ENCODE data around the gene RAB39B.
"Not testable (repeated sequence)": the region's sequence is repeated elsewhere in the genome, so short reads cannot be mapped to it uniquely, and the experiment has no call there.

RAB39B gene

GRCh38 chrX:155270969-155271368 lies 6.7 kb upstream of the RAB39B start:
- H3K9me3 ChIP-seq (ENCODE audit: insufficient read depth, low read depth, low read length), result no peaks in the 10 kb centered on the region
- no peak overlapping the region for H2BK120ac ChIP-seq (ENCODE audit: insufficient read depth, low read length, poor library complexity)
- no peak overlapping the region for H2BK12ac ChIP-seq (ENCODE audit: low read length)
- no peak overlapping the region for H3K4me2 ChIP-seq (ENCODE audit: low read length)
- H3K4me1 ChIP-seq (ENCODE audit: control insufficient read depth in 1 of 2, insufficient read depth in 2 of 2, low read length in 2 of 2), result no peaks in the 10 kb centered on the region
- H3K23ac ChIP-seq (ENCODE audit: low read length), result no peak overlapping the region
- no peak overlapping the region for H3K18ac ChIP-seq (ENCODE audit: low read length)
- no peak overlapping the region for H4K8ac ChIP-seq (ENCODE audit: low read depth, low read length)
- H2AFZ ChIP-seq (ENCODE audit: insufficient read depth, low read length, poor library complexity), result no peak overlapping the region
- H3K4ac ChIP-seq (ENCODE audit: low read depth, low read length), result no peak overlapping the region
- no peak overlapping the region for H3K14ac ChIP-seq (ENCODE audit: low read length)
- no peak overlapping the region for H3K27ac ChIP-seq (ENCODE audit: low read depth, low read length)
- H3K27me3 ChIP-seq (ENCODE audit: insufficient read depth, low read length), result no peaks in the 10 kb centered on the region
- H3K36me3 ChIP-seq (ENCODE audit: control insufficient read depth in 1 of 2, insufficient read depth in 2 of 2, low read length in 2 of 2), result no peaks in the 10 kb centered on the region
- H2AK5ac ChIP-seq (ENCODE audit: low read length), result no peak overlapping the region
- H3K79me2 ChIP-seq (ENCODE audit: control insufficient read depth, insufficient read depth, low read length, poor library complexity), result no peaks in the 10 kb centered on the region
- no peak overlapping the region for H2BK5ac ChIP-seq (ENCODE audit: low read depth, low read length, poor library complexity)
- DNase-seq, result no peak
- H3K4me3 ChIP-seq (ENCODE audit: low read depth, low read length), result no peak overlapping the region
- H3K79me1 ChIP-seq (ENCODE audit: low read length), result no peaks in the 10 kb centered on the region
- no peak overlapping the region for H4K91ac ChIP-seq (ENCODE audit: low read depth, low read length)
- no peak overlapping the region for H4K12ac ChIP-seq (ENCODE audit: low read depth, low read length)
- no peak overlapping the region for H3K9ac ChIP-seq (ENCODE audit: low read length)
- no CpG with 5 or more reads among the region's 1 CpG for WGBS (ENCODE audit: extremely low coverage, insufficient coverage, insufficient read length)

GRCh38 chrX:155267995-155268394 lies 3.7 kb upstream of the RAB39B start:
- not testable (repeated sequence) for H3K79me1 ChIP-seq (ENCODE audit: low read length); H3K14ac ChIP-seq (ENCODE audit: low read length); H3K4me3 ChIP-seq (ENCODE audit: low read depth, low read length); H3K4ac ChIP-seq (ENCODE audit: low read depth, low read length); H3K4me2 ChIP-seq (ENCODE audit: low read length); DNase-seq; H4K91ac ChIP-seq (ENCODE audit: low read depth, low read length); H3K27me3 ChIP-seq (ENCODE audit: insufficient read depth, low read length); H3K9me3 ChIP-seq (ENCODE audit: insufficient read depth, low read depth, low read length); H3K79me2 ChIP-seq (ENCODE audit: control insufficient read depth, insufficient read depth, low read length, poor library complexity); H2BK120ac ChIP-seq (ENCODE audit: insufficient read depth, low read length, poor library complexity); H2AFZ ChIP-seq (ENCODE audit: insufficient read depth, low read length, poor library complexity); H2AK5ac ChIP-seq (ENCODE audit: low read length); H4K12ac ChIP-seq (ENCODE audit: low read depth, low read length); H3K4me1 ChIP-seq (ENCODE audit: control insufficient read depth in 1 of 2, insufficient read depth in 2 of 2, low read length in 2 of 2); H3K23ac ChIP-seq (ENCODE audit: low read length); H3K36me3 ChIP-seq (ENCODE audit: control insufficient read depth in 1 of 2, insufficient read depth in 2 of 2, low read length in 2 of 2); H3K18ac ChIP-seq (ENCODE audit: low read length); H3K27ac ChIP-seq (ENCODE audit: low read depth, low read length); H2BK5ac ChIP-seq (ENCODE audit: low read depth, low read length, poor library complexity); H4K8ac ChIP-seq (ENCODE audit: low read depth, low read length); H3K9ac ChIP-seq (ENCODE audit: low read length); H2BK12ac ChIP-seq (ENCODE audit: low read length)
- WGBS (ENCODE audit: extremely low coverage, insufficient coverage, insufficient read length), result no CpG with 5 or more reads among the region's 1 CpG

GRCh38 chrX:155266439-155266838 lies 2.1 kb upstream of the RAB39B start:
- Histone ChIP-seq H3K4me2 (ENCODE audit: low read length) (no peak overlapping the region), H3K14ac (ENCODE audit: low read length) (no peak overlapping the region), H3K27ac (ENCODE audit: low read depth, low read length) (no peak overlapping the region), H2AFZ (ENCODE audit: insufficient read depth, low read length, poor library complexity) (no peak overlapping the region), H3K79me1 (ENCODE audit: low read length) (no peaks in the 10 kb centered on the region), H3K23ac (ENCODE audit: low read length) (no peak overlapping the region), H3K27me3 (ENCODE audit: insufficient read depth, low read length) (no peaks in the 10 kb centered on the region), H4K12ac (ENCODE audit: low read depth, low read length) (no peak overlapping the region), H4K91ac (ENCODE audit: low read depth, low read length) (no peak overlapping the region), H3K9ac (ENCODE audit: low read length) (no peak overlapping the region), H3K18ac (ENCODE audit: low read length) (no peak overlapping the region), H2BK120ac (ENCODE audit: insufficient read depth, low read length, poor library complexity) (no peak overlapping the region), H4K8ac (ENCODE audit: low read depth, low read length) (no peak overlapping the region), H2BK12ac (ENCODE audit: low read length) (no peak overlapping the region), H2BK5ac (ENCODE audit: low read depth, low read length, poor library complexity) (no peak overlapping the region), H2AK5ac (ENCODE audit: low read length) (no peak overlapping the region), H3K79me2 (ENCODE audit: control insufficient read depth, insufficient read depth, low read length, poor library complexity) (no peaks in the 10 kb centered on the region), H3K9me3 (ENCODE audit: insufficient read depth, low read depth, low read length) (no peaks in the 10 kb centered on the region), H3K4me3 (ENCODE audit: low read depth, low read length) (no peak overlapping the region), H3K4ac (ENCODE audit: low read depth, low read length) (no peak overlapping the region), H3K4me1 (ENCODE audit: control insufficient read depth in 1 of 2, insufficient read depth in 2 of 2, low read length in 2 of 2) (peaks cover 0 to 2% of the 10 kb centered on the region in 2 experiments), H3K36me3 (ENCODE audit: control insufficient read depth in 1 of 2, insufficient read depth in 2 of 2, low read length in 2 of 2) (no peaks in the 10 kb centered on the region)
- no CpG with 5 or more reads among the region's 1 CpG for WGBS (ENCODE audit: extremely low coverage, insufficient coverage, insufficient read length)
- DNase-seq, result no peak

- no peak overlapping the region for H3K18ac ChIP-seq (ENCODE audit: low read length)
- no peak overlapping the region for H4K91ac ChIP-seq (ENCODE audit: low read depth, low read length)
- no CpG with 5 or more reads among the region's 5 CpGs for WGBS (ENCODE audit: extremely low coverage, insufficient coverage, insufficient read length)
- no peak overlapping the region for H4K12ac ChIP-seq (ENCODE audit: low read depth, low read length)
- H2BK5ac ChIP-seq (ENCODE audit: low read depth, low read length, poor library complexity), result no peak overlapping the region
- peaks cover 0 to 2% of the 10 kb centered on the region in 2 experiments for H3K4me1 ChIP-seq (ENCODE audit: control insufficient read depth in 1 of 2, insufficient read depth in 2 of 2, low read length in 2 of 2)
- H2AFZ ChIP-seq (ENCODE audit: insufficient read depth, low read length, poor library complexity), result no peak overlapping the region
- no peak overlapping the region for H3K14ac ChIP-seq (ENCODE audit: low read length)
- no peak overlapping the region for H3K9ac ChIP-seq (ENCODE audit: low read length)
- no peak overlapping the region for H4K8ac ChIP-seq (ENCODE audit: low read depth, low read length)
- no peak overlapping the region for H3K4me2 ChIP-seq (ENCODE audit: low read length)
- no peak overlapping the region for H2BK12ac ChIP-seq (ENCODE audit: low read length)
- H3K79me1 ChIP-seq (ENCODE audit: low read length), result no peaks in the 10 kb centered on the region
- H3K27me3 ChIP-seq (ENCODE audit: insufficient read depth, low read length), result no peaks in the 10 kb centered on the region
- H3K23ac ChIP-seq (ENCODE audit: low read length), result no peak overlapping the region
- H3K36me3 ChIP-seq (ENCODE audit: control insufficient read depth in 1 of 2, insufficient read depth in 2 of 2, low read length in 2 of 2), result no peaks in the 10 kb centered on the region
- H3K79me2 ChIP-seq (ENCODE audit: control insufficient read depth, insufficient read depth, low read length, poor library complexity), result no peaks in the 10 kb centered on the region
- DNase-seq, result no peak
- H3K4ac ChIP-seq (ENCODE audit: low read depth, low read length), result no peak overlapping the region
- no peak overlapping the region for H2AK5ac ChIP-seq (ENCODE audit: low read length)
- no peak overlapping the region for H3K4me3 ChIP-seq (ENCODE audit: low read depth, low read length)
- H3K9me3 ChIP-seq (ENCODE audit: insufficient read depth, low read depth, low read length), result no peaks in the 10 kb centered on the region
- H2BK120ac ChIP-seq (ENCODE audit: insufficient read depth, low read length, poor library complexity), result no peak overlapping the region
- H3K27ac ChIP-seq (ENCODE audit: low read depth, low read length), result no peak overlapping the region
Observed at GRCh38 chrX:155262970-155263754, 1.1 kb downstream of the RAB39B start.
